Mesothelial cell of epicardium (in vitro differentiated cells): Measurements from ENCODE around the gene PITRM1. TPM values are rescaled to one million over a fixed set of nuclear protein-coding genes. Genes with fewer than 3 reads are reported as not detected.

ENCODE experiments used
- DNase-seq, 2 experiments: peaks; one replicate each; pipeline ENCODE4 v3.0.0; 2021; ENCODE audit warnings: low spot score in 2 of 2; ENCODE audit not compliant: unreplicated experiment in 2 of 2
- H3K27ac Mint-ChIP-seq: 2 replicates; pipeline ENCODE4 v1.8.0; 2021; ENCODE audit warnings: mixed read lengths
- H3K27me3 Mint-ChIP-seq: 2 replicates; pipeline ENCODE4 v1.8.0; 2021; ENCODE audit warnings: low read depth, mixed read lengths
- H3K36me3 Mint-ChIP-seq: 2 replicates; pipeline ENCODE4 v1.8.0; 2021; ENCODE audit warnings: mixed read lengths
- H3K4me1 Mint-ChIP-seq: 2 replicates; pipeline ENCODE4 v1.8.0; 2021; ENCODE audit warnings: mixed read lengths
- H3K4me3 Mint-ChIP-seq: 2 replicates; pipeline ENCODE4 v1.8.0; 2021; ENCODE audit warnings: mild to moderate bottlenecking, moderate library complexity, mixed read lengths
- H3K9me3 Mint-ChIP-seq: 2 replicates; pipeline ENCODE4 v1.8.0; 2021; ENCODE audit warnings: mixed read lengths
- CTCF ChIP-seq: fragments of 200-600 bp; sonication (generic); IDR thresholded peaks from one replicate; pipeline ENCODE4 v1.5.0; 2021; ENCODE audit warnings: antibody characterized with exemption; ENCODE audit not compliant: unreplicated experiment
- total RNA-seq: library from RNA; stranded (reverse); gene quantifications from 3 replicates; pipeline ENCODE4 v1.2.1, GENCODE V29; 2021

Gene PITRM1
- total RNA-seq, 1 donor from 2014 or later, result 75.5 TPM

- Mint-ChIP-seq H3K4me3 (no peak overlapping the region), H3K9me3 (no peaks in the 10 kb centered on the region), H3K36me3 (no peaks in the 10 kb centered on the region), H3K27me3 (peaks cover 20% of the 10 kb centered on the region), H3K4me1 (peaks cover 19% of the 10 kb centered on the region), H3K27ac (no peak overlapping the region)
- no peak for DNase-seq
- no peak for TF ChIP-seq CTCF
Observed at GRCh38 chr10:3201796-3202195, 29.2 kb upstream of the PITRM1 start.

GRCh38 chr10:3199488-3199887, 26.9 kb upstream of the PITRM1 start:
- Mint-ChIP-seq H3K9me3 (no peaks in the 10 kb centered on the region), H3K4me1 (peaks cover 19% of the 10 kb centered on the region), H3K36me3 (no peaks in the 10 kb centered on the region), H3K27ac (no peak overlapping the region), H3K27me3 (peaks cover 20% of the 10 kb centered on the region), H3K4me3 (no peak overlapping the region)
- no peak for TF ChIP-seq CTCF
- no peak for DNase-seq

GRCh38 chr10:3198900-3199299, 26.3 kb upstream of the PITRM1 start:
- peaks cover 16% of the 10 kb centered on the region for H3K4me1 Mint-ChIP-seq
- H3K4me3 Mint-ChIP-seq, result no peak overlapping the region
- TF ChIP-seq CTCF, result no peak
- H3K27ac Mint-ChIP-seq, result no peak overlapping the region
- H3K27me3 Mint-ChIP-seq, result peaks cover 20% of the 10 kb centered on the region
- H3K9me3 Mint-ChIP-seq, result no peaks in the 10 kb centered on the region
- H3K36me3 Mint-ChIP-seq, result no peaks in the 10 kb centered on the region
- DNase-seq, result no peak

- TF ChIP-seq CTCF, result peak; percentile 73
- Mint-ChIP-seq H3K36me3 (no peaks in the 10 kb centered on the region), H3K27me3 (peaks cover 20% of the 10 kb centered on the region), H3K4me3 (peak overlapping the region; percentile 48), H3K27ac (no peak overlapping the region), H3K4me1 (peaks cover 11% of the 10 kb centered on the region), H3K9me3 (no peaks in the 10 kb centered on the region)
- DNase-seq, result peak; percentile 69 to 85
Observed at GRCh38 chr10:3197348-3198003, 24.9 kb upstream of the PITRM1 start.

GRCh38 chr10:3196958-3197347, 24.4 kb upstream of the PITRM1 start:
- Mint-ChIP-seq H3K4me1 (peaks cover 11% of the 10 kb centered on the region), H3K4me3 (no peak overlapping the region), H3K9me3 (no peaks in the 10 kb centered on the region), H3K27me3 (peaks cover 20% of the 10 kb centered on the region), H3K27ac (no peak overlapping the region), H3K36me3 (no peaks in the 10 kb centered on the region)
- no peak for TF ChIP-seq CTCF
- no peak for DNase-seq

GRCh38 chr10:3196482-3196881, 23.9 kb upstream of the PITRM1 start:
- no peak for TF ChIP-seq CTCF
- Mint-ChIP-seq H3K9me3 (no peaks in the 10 kb centered on the region), H3K27ac (no peak overlapping the region), H3K4me1 (peaks cover 11% of the 10 kb centered on the region), H3K4me3 (no peak overlapping the region), H3K36me3 (no peaks in the 10 kb centered on the region), H3K27me3 (peaks cover 20% of the 10 kb centered on the region)
- DNase-seq, result no peak
